ENCODE data around the gene ESPNL. TPM values are rescaled to one million over a fixed set of nuclear protein-coding genes. Genes with fewer than 3 reads are reported as not detected.

ESPNL gene
- total and polyA plus RNA-seq, 4 donors = 0.08 to 0.59 (median 0.35) TPM

GRCh38 chr2:238161291-238162051, 61.3 kb downstream of the ESPNL start (continued):
- TF ChIP-seq FOXA1 (IDR thresholded peaks at IDR 0.05) (no peak), SP1 (IDR thresholded peaks at IDR 0.05) (no peak), YY1 (IDR thresholded peaks at IDR 0.05) (no peak), TAF1 (conservative IDR thresholded peaks at IDR 0.05) (no peak), HNF4G (IDR thresholded peaks at IDR 0.05) (no peak), ZBTB33 (IDR thresholded peaks at IDR 0.05) (no peak)

GRCh38 chr2:238162251-238162845, 62.2 kb downstream of the ESPNL start:
- Histone ChIP-seq H3K9me3 (ENCODE audit: control insufficient read depth in 4 of 4, low read length in 3 of 4) (no peaks in the 10 kb centered on the region), H3K36me3 (ENCODE audit: control insufficient read depth in 4 of 4, insufficient read depth in 3 of 4, low read depth in 1 of 4, low read length in 3 of 4) (no peaks in the 10 kb centered on the region), H3K27me3 (ENCODE audit: control insufficient read depth in 4 of 4, insufficient read depth in 4 of 4, low read length in 3 of 4) (no peaks in the 10 kb centered on the region), H3K4me3 (ENCODE audit: low read depth in 1 of 3, low read length in 3 of 3) (no peak overlapping the region), H3K4me1 (ENCODE audit: control insufficient read depth in 4 of 4, insufficient read depth in 4 of 4, low read length in 3 of 4) (peaks cover 0 to 14% (median 7%) of the 10 kb centered on the region in 4 donors), H3K9ac (ENCODE audit: low read depth in 1 of 2, low read length in 2 of 2) (no peak overlapping the region), H3K27ac (ENCODE audit: low read depth in 1 of 2, low read length in 2 of 2) (no peak overlapping the region)
- no peak for DNase-seq (ENCODE audit: low spot score)
- WGBS = 86% methylated on average over 14 of the region's 14 CpGs
- no peak for TF ChIP-seq HNF4G (IDR thresholded peaks at IDR 0.05)
- TF ChIP-seq TAF1 (conservative IDR thresholded peaks at IDR 0.05) = no peak
- TF ChIP-seq NR2F2 (IDR thresholded peaks at IDR 0.05) = no peak
- TF ChIP-seq CTCF (IDR thresholded peaks at IDR 0.05; ENCODE audit: low read depth, low read length, missing input control) = no peak
- TF ChIP-seq ZBTB33 (IDR thresholded peaks at IDR 0.05) = no peak

GRCh38 chr2:238162846-238163441, 62.8 kb downstream of the ESPNL start:
- DNase-seq (ENCODE audit: low spot score) = no peak
- Histone ChIP-seq H3K27ac (ENCODE audit: low read depth in 1 of 2, low read length in 2 of 2) (no peak overlapping the region), H3K36me3 (ENCODE audit: control insufficient read depth in 4 of 4, insufficient read depth in 3 of 4, low read depth in 1 of 4, low read length in 3 of 4) (peaks cover 0 to 2% (median 0%) of the 10 kb centered on the region in 4 donors), H3K4me1 (ENCODE audit: control insufficient read depth in 4 of 4, insufficient read depth in 4 of 4, low read length in 3 of 4) (peaks cover 0 to 14% (median 7%) of the 10 kb centered on the region in 4 donors), H3K9me3 (ENCODE audit: control insufficient read depth in 4 of 4, low read length in 3 of 4) (no peaks in the 10 kb centered on the region), H3K4me3 (ENCODE audit: low read depth in 1 of 3, low read length in 3 of 3) (no peak overlapping the region), H3K9ac (ENCODE audit: low read depth in 1 of 2, low read length in 2 of 2) (no peak overlapping the region), H3K27me3 (ENCODE audit: control insufficient read depth in 4 of 4, insufficient read depth in 4 of 4, low read length in 3 of 4) (no peaks in the 10 kb centered on the region)
- TF ChIP-seq JUND (IDR thresholded peaks at IDR 0.05) (no peak), MAX (IDR thresholded peaks at IDR 0.05) (no peak), RXRA (IDR thresholded peaks at IDR 0.05) (no peak), ATF3 (IDR thresholded peaks at IDR 0.05) (no peak), FOXA1 (IDR thresholded peaks at IDR 0.05) (no peak), CTCF (IDR thresholded peaks at IDR 0.05; ENCODE audit: low read depth, low read length, missing input control) (no peak), SP1 (IDR thresholded peaks at IDR 0.05) (no peak), REST (IDR thresholded peaks at IDR 0.05) (no peak)
- 72% methylated on average over 15 of the region's 15 CpGs for WGBS
